K562 (cell line): ENCODE measurements around the gene HPD. TPM values are rescaled to one million over a fixed set of nuclear protein-coding genes. Genes with fewer than 3 reads are reported as not detected.

Experiments
- ARID2 ChIP-seq: fragments of 450-650 bp; IDR thresholded peaks from 2 replicates; pipeline ENCODE4 v1.6.1; 2017; ENCODE audit warnings: antibody characterized with exemption, mild to moderate bottlenecking
- ARNT ChIP-seq, 2 experiments: fragments of 450-650 bp; IDR thresholded peaks; 2 replicates each; pipeline ENCODE4 v1.6.1; 2016; ENCODE audit warnings: mild to moderate bottlenecking in 1 of 2
- BRD4 ChIP-seq: fragments of 200-600 bp; sonication (generic); IDR thresholded peaks from 2 replicates; pipeline ENCODE4 v1.6.1; 2017; ENCODE audit warnings: inconsistent platforms
- DDX20 ChIP-seq: fragments of 450-650 bp; IDR thresholded peaks from 2 replicates; pipeline ENCODE4 v1.6.1; 2016; ENCODE audit warnings: missing genetic modification characterization, low read depth, mild to moderate bottlenecking, missing compliant biosample characterization, moderate library complexity
- FOXK2 ChIP-seq, 2 experiments: fragments of 450-650 bp; IDR thresholded peaks in 1 of 2; conservative IDR thresholded peaks in 1 of 2; 2 replicates each; pipeline ENCODE4 v1.6.1; 2016; ENCODE audit warnings: low read depth in 2 of 2, mild to moderate bottlenecking in 1 of 2
- HNRNPL ChIP-seq: fragments of 200-400 bp; formaldehyde crosslinking; IDR thresholded peaks from 2 replicates; pipeline ENCODE4 v1.6.1; 2017; ENCODE audit warnings: low read depth, mild to moderate bottlenecking, low read length
- ILK ChIP-seq: fragments of 450-650 bp; IDR thresholded peaks from 2 replicates; pipeline ENCODE4 v1.6.1; 2016; ENCODE audit warnings: missing genetic modification characterization, low read depth, mild to moderate bottlenecking, missing compliant biosample characterization, moderate library complexity, borderline replicate concordance
- L3MBTL2 ChIP-seq: fragments of 450-650 bp; IDR thresholded peaks from 2 replicates; pipeline ENCODE4 v1.6.1; 2016; ENCODE audit warnings: mild to moderate bottlenecking, moderate library complexity
- MTF1 ChIP-seq: fragments of 250-450 bp; sonication (Bioruptor Pico); IDR thresholded peaks from 2 replicates; pipeline ENCODE4 v1.9.0; 2021; ENCODE audit warnings: moderate library complexity, mild to moderate bottlenecking, inconsistent platforms, borderline replicate concordance
- PCBP2 ChIP-seq: fragments of 200-400 bp; formaldehyde crosslinking; IDR thresholded peaks from 2 replicates; pipeline ENCODE4 v1.6.1; 2018; ENCODE audit warnings: low read length, low read depth, mild to moderate bottlenecking, moderate library complexity; ENCODE audit not compliant: poor library complexity, severe bottlenecking
- POLR2AphosphoS2 ChIP-seq: IDR thresholded peaks from 2 replicates; pipeline ENCODE4 v1.6.1; 2012; ENCODE audit warnings: low read length, improper control_type of control experiment
- RBM39 ChIP-seq: fragments of 200-400 bp; formaldehyde crosslinking; optimal IDR thresholded peaks from 2 replicates; pipeline ENCODE3; 2018; ENCODE audit warnings: low read depth, low read length
- SMAD3 ChIP-seq: fragments of 450-650 bp; formaldehyde crosslinking; conservative IDR thresholded peaks from 2 replicates; pipeline ENCODE4 v1.4.0; 2020; ENCODE audit warnings: mild to moderate bottlenecking
- ZNF316 ChIP-seq: fragments of 450-650 bp; IDR thresholded peaks from 2 replicates; pipeline ENCODE4 v1.6.1; 2016
- ZNF408 ChIP-seq: fragments of 250-450 bp; sonication (Bioruptor Pico); IDR thresholded peaks from 2 replicates; pipeline ENCODE4 v1.4.0; 2020; ENCODE audit warnings: low read depth, mild to moderate bottlenecking, moderate library complexity
- ZNF644 ChIP-seq: fragments of 200-800 bp; sonication (Bioruptor generic); IDR thresholded peaks from 2 replicates; pipeline ENCODE4 v1.6.1; 2016; ENCODE audit warnings: low read depth, missing genetic modification characterization, missing compliant biosample characterization
- polyA plus RNA-seq, 8 experiments: library from polyadenylated mRNA; depleted of rRNA in 4 of 8; stranded (reverse) in 5 of 8; unstranded in 3 of 8; fragments of >200 nt; fragmentation: Nextera tagmentation in 2 of 8; fragmentation: Illumina TruSeq in 1 of 8; extraction: Ambion mirVana in 2 of 8; extraction: Trizol in 1 of 8; gene quantifications; 2 replicates each; pipeline versions ENCODE4 v1.2.1 to v1.2.3, GENCODE V29; 2011 to 2014; ENCODE audit warnings: inconsistent platforms in 1 of 8, missing spikeins in 1 of 8
- total RNA-seq, 7 experiments: library from RNA; depleted of rRNA in 6 of 7; stranded (reverse); fragments of >200 nt in 6 of 7; fragmentation: Illumina TruSeq in 2 of 7; extraction: Trizol in 2 of 7; gene quantifications; 2 replicates each; pipeline versions ENCODE4 v1.2.1 to v1.2.3, GENCODE V29; 2011 to 2021; ENCODE audit warnings: low replicate concordance in 1 of 7
- TF ChIP-seq, protein P1 (sequence below): fragments of 250-450 bp; sonication (Bioruptor Pico); IDR thresholded peaks from 2 replicates; pipeline ENCODE4 v1.5.0; 2020; ENCODE audit warnings: mild to moderate bottlenecking
- TF ChIP-seq, protein P2 (sequence below): fragments of 150-350 bp; conservative IDR thresholded peaks from 2 replicates; pipeline ENCODE4 v1.6.1; 2014; ENCODE audit warnings: low read length
- TF ChIP-seq, protein P3 (sequence below): fragments of 250-450 bp; sonication (Bioruptor Pico); IDR thresholded peaks from 2 replicates; pipeline ENCODE4 v1.8.0; 2022; ENCODE audit warnings: inconsistent platforms, mild to moderate bottlenecking, moderate library complexity, borderline replicate concordance
- TF ChIP-seq, protein P4 (sequence below): fragments of 450-650 bp; IDR thresholded peaks from 2 replicates; pipeline ENCODE4 v1.6.1; 2016; ENCODE audit warnings: borderline replicate concordance

Gene HPD
- total and polyA plus RNA-seq, 9 of the 15 experiments (the other 6 are each of a cell fraction or from before 2014, with no cell fraction given) = 0.06 to 0.29 (median 0.07) TPM; not detected in 4

DNA sequence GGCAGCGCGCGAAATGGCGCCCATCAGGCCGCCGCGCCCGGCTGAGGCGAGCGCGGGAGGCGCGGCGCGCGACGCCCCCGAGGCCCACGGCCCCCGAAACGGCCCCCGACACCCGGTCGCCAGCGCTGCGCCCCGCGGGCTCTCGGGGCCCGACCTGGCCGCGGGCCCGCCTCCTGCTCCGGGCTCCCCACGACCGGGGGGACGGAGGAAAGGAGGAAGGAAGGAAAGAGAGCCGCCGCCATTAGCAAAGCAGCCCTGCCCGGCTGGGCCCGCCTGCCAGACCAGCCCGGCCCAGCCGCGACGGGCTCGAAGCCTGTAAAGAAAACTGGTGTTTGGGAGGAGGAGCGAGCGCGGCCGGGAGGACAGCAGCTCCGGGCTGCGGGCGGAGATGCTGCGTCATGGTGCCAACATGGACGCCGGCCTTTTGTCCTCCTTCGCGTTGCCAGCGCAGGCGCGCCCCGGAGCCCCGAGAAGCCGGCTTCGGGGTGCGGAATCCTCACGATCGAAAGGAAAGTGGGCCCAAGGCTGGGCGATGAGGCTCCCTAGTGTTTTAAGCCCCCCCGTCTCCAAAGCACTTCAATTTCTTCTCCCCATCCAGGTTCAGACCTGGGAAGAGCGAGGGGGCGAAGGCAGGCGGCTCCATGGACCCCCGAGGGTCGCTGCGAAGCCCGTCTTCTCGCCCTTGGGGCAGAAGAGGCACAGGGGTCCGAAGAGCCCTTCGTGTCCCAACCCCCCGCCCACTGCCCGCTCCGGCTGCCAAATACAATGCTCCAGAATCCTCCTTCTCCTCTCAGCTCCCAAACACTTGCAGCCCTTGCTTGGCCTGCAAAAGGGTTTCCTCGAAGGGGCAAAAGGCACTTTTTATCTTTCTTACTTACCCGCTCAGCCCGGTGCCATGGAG, 57.7 kb downstream of the HPD start (continued):
- TF ChIP-seq PCBP2 = no peak
- 0 out of 2 replicates have a peak, but pooled peaks have one; percentile 10 for TF ChIP-seq BRD4
- no peak for TF ChIP-seq L3MBTL2
- no peak for TF ChIP-seq MTF1 (CRISPR knock-in tag)
- no peak for TF ChIP-seq ARID2
- TF ChIP-seq HNRNPL = no peak
- TF ChIP-seq, protein P1, sequence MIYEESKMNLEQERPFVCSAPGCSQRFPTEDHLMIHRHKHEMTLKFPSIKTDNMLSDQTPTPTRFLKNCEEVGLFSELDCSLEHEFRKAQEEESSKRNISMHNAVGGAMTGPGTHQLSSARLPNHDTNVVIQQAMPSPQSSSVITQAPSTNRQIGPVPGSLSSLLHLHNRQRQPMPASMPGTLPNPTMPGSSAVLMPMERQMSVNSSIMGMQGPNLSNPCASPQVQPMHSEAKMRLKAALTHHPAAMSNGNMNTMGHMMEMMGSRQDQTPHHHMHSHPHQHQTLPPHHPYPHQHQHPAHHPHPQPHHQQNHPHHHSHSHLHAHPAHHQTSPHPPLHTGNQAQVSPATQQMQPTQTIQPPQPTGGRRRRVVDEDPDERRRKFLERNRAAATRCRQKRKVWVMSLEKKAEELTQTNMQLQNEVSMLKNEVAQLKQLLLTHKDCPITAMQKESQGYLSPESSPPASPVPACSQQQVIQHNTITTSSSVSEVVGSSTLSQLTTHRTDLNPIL (CRISPR knock-in tag) = no peak
- no peak for TF ChIP-seq POLR2AphosphoS2
- 0 out of 2 replicates have a peak, but pooled peaks have one; percentile 19 for TF ChIP-seq SMAD3 (CRISPR knock-in tag)
- 0 out of 4 replicates have a peak, but pooled peaks of 1 of the 2 experiments have one; percentile 27 for TF ChIP-seq FOXK2 (conservative IDR thresholded peaks at IDR 0.05 in 1 of 2, IDR thresholded peaks at IDR 0.05 in 1 of 2; ENCODE audit: low read depth in 2 of 2)
- TF ChIP-seq ZNF316 = peak; percentile 89
- no peak for TF ChIP-seq ARNT (IDR thresholded peaks at IDR 0.05)
- no peak for TF ChIP-seq DDX20 (tag)
- TF ChIP-seq, protein P2, sequence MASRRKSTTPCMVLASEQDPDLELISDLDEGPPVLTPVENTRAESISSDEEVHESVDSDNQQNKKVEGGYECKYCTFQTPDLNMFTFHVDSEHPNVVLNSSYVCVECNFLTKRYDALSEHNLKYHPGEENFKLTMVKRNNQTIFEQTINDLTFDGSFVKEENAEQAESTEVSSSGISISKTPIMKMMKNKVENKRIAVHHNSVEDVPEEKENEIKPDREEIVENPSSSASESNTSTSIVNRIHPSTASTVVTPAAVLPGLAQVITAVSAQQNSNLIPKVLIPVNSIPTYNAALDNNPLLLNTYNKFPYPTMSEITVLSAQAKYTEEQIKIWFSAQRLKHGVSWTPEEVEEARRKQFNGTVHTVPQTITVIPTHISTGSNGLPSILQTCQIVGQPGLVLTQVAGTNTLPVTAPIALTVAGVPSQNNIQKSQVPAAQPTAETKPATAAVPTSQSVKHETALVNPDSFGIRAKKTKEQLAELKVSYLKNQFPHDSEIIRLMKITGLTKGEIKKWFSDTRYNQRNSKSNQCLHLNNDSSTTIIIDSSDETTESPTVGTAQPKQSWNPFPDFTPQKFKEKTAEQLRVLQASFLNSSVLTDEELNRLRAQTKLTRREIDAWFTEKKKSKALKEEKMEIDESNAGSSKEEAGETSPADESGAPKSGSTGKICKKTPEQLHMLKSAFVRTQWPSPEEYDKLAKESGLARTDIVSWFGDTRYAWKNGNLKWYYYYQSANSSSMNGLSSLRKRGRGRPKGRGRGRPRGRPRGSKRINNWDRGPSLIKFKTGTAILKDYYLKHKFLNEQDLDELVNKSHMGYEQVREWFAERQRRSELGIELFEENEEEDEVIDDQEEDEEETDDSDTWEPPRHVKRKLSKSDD = no peak
- TF ChIP-seq, protein P3, sequence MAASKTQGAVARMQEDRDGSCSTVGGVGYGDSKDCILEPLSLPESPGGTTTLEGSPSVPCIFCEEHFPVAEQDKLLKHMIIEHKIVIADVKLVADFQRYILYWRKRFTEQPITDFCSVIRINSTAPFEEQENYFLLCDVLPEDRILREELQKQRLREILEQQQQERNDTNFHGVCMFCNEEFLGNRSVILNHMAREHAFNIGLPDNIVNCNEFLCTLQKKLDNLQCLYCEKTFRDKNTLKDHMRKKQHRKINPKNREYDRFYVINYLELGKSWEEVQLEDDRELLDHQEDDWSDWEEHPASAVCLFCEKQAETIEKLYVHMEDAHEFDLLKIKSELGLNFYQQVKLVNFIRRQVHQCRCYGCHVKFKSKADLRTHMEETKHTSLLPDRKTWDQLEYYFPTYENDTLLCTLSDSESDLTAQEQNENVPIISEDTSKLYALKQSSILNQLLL = no peak
- TF ChIP-seq ZNF644 (tag) = no peak; the same call in none of the 2 replicates
- TF ChIP-seq, protein P4, sequence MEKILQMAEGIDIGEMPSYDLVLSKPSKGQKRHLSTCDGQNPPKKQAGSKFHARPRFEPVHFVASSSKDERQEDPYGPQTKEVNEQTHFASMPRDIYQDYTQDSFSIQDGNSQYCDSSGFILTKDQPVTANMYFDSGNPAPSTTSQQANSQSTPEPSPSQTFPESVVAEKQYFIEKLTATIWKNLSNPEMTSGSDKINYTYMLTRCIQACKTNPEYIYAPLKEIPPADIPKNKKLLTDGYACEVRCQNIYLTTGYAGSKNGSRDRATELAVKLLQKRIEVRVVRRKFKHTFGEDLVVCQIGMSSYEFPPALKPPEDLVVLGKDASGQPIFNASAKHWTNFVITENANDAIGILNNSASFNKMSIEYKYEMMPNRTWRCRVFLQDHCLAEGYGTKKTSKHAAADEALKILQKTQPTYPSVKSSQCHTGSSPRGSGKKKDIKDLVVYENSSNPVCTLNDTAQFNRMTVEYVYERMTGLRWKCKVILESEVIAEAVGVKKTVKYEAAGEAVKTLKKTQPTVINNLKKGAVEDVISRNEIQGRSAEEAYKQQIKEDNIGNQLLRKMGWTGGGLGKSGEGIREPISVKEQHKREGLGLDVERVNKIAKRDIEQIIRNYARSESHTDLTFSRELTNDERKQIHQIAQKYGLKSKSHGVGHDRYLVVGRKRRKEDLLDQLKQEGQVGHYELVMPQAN = no peak
- TF ChIP-seq RBM39 = peak; percentile 68
- TF ChIP-seq ZNF408 (CRISPR knock-in tag) = no peak
- TF ChIP-seq ILK (tag) = no peak
